ENCODE data around the gene C19orf53. TPM values are rescaled to one million over a fixed set of nuclear protein-coding genes. Genes with fewer than 3 reads are reported as not detected.
A peak's percentile ranks its signal among the peaks of the same experiment; 100 is the strongest.

The C19orf53 gene
- total RNA-seq, 1 donor from 2014 or later: 89.8 TPM

DNA sequence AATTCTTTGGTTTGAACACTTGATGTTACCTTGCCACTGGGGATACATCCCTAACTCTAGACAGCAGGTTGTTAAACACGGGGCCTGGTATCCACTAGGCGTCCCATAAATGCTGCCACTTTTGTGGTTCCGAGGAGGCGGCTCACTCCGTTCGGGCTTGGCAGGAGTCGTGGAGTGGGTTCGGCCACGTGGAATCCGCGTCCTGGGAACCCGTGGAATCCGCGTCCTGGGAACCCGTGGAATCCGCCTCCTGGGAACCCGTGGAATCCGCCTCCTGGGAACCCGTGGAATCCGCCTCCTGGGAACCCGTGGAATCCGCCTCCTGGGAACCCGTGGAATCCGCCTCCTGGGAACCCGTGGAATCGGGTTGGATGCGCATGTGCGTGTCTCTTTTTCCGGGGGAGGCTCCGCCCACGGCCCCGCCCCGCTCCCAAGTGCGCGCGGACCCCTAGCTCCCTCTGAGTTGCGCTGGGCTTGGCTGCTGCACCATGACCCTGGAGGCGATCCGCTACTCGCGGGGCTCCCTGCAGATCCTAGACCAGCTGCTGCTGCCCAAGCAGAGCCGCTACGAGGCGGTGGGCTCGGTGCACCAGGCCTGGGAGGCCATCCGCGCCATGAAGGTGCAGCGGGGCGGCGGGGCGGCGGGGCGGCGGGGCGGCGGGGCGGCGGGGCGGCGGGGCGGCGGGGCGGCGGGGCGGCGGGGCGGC, 10.0 kb upstream of the C19orf53 start, which contains the start of gene MRI1:
MRI1 (plus strand) TSS at position 422 of the 707 bp plus-strand sequence; CDS start at position 489, 67 bp downstream.
- Mint-ChIP-seq H3K9me3 (no peaks in the 10 kb centered on the region), H3K4me3 (peak within 1 kb of the TSS; percentile 93)

DNA sequence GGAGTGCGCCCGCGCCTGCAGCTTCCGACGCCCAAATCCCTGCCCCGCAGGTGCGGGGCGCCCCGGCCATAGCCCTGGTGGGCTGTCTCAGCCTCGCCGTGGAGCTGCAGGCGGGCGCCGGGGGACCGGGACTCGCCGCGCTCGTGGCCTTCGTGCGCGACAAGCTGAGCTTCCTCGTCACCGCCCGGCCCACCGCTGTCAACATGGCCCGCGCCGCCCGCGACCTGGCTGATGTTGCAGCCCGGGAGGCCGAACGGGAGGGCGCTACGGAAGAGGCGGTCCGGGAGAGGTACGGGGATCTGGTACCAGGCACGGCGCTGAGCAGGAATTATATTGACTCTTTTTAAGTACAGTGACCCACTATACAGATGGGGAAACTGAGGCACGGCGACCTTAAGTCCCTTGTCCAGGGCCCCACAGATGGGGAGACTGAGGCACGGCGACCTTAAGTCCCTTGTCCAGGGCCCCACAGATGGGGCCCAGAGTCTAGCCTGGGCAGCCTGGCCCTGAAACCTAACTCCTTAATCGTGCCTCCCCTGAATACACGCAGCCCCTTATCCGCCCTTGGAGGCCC, 9.3 kb upstream of the C19orf53 start:
- H3K36me3 Mint-ChIP-seq: peaks cover 4% of the 10 kb centered on the region
- peak overlapping the region; percentile 14 for H3K27ac Mint-ChIP-seq
- H3K4me1 Mint-ChIP-seq (ENCODE audit: unreplicated experiment): peaks cover 6% of the 10 kb centered on the region
- no peaks in the 10 kb centered on the region for H3K9me3 Mint-ChIP-seq
- TF ChIP-seq, protein P1, sequence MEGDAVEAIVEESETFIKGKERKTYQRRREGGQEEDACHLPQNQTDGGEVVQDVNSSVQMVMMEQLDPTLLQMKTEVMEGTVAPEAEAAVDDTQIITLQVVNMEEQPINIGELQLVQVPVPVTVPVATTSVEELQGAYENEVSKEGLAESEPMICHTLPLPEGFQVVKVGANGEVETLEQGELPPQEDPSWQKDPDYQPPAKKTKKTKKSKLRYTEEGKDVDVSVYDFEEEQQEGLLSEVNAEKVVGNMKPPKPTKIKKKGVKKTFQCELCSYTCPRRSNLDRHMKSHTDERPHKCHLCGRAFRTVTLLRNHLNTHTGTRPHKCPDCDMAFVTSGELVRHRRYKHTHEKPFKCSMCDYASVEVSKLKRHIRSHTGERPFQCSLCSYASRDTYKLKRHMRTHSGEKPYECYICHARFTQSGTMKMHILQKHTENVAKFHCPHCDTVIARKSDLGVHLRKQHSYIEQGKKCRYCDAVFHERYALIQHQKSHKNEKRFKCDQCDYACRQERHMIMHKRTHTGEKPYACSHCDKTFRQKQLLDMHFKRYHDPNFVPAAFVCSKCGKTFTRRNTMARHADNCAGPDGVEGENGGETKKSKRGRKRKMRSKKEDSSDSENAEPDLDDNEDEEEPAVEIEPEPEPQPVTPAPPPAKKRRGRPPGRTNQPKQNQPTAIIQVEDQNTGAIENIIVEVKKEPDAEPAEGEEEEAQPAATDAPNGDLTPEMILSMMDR (conservative IDR thresholded peaks at IDR 0.05): no peak
- H3K4me3 Mint-ChIP-seq: peak overlapping the region; percentile 93
- no peaks in the 10 kb centered on the region for H3K27me3 Mint-ChIP-seq
- DNase-seq (ENCODE audit: extremely low spot score, unreplicated experiment): no peak

More for the DNA sequence above, 10.0 kb upstream of the C19orf53 start, which contains the start of gene MRI1:
- peak; percentile 77 for DNase-seq (ENCODE audit: extremely low spot score, unreplicated experiment)
- Mint-ChIP-seq H3K27me3 (no peaks in the 10 kb centered on the region), H3K27ac (peak within 1 kb of the TSS; percentile 14), H3K36me3 (peaks cover 4% of the 10 kb centered on the region), H3K4me1 (ENCODE audit: unreplicated experiment) (peaks cover 6% of the 10 kb centered on the region)
- TF ChIP-seq, protein P1 (conservative IDR thresholded peaks at IDR 0.05): no peak

DNA sequence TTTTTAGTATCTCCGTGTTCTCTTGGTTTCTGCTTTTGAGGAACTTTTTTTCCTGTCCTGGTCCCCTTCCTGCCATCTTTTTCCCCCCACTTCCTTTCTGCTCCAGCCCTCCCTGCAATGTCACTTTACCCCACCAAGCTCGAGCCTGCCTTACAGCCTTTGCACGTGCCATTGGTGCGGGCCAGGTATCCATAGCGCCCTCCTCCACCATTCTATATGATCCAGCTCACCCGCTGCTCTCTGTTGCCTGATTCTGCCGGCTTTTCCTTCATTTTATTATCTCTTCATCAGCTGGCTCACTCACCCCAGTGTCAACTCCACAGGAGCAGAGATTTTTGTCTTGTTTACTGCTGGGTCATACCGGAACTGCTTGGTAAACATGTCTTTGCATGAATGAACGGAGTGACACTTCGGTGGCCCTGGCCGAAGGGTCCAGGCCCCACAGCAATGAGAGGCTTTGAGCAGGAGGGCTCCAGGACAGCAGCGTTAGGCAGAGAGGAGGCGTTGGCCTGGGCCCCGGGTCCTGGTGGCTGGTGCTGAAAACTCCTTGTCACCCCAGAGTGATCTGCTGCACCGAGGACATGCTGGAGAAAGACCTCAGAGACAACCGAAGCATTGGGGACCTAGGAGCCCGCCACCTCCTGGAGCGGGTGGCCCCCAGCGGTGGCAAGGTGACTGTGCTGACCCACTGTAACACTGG, 8.7 kb upstream of the C19orf53 start:
- DNase-seq (ENCODE audit: extremely low spot score, unreplicated experiment): no peak
- no peaks in the 10 kb centered on the region for H3K27me3 Mint-ChIP-seq
- peak overlapping the region; percentile 93 for H3K4me3 Mint-ChIP-seq
- H3K4me1 Mint-ChIP-seq (ENCODE audit: unreplicated experiment): peaks cover 6% of the 10 kb centered on the region
- no peaks in the 10 kb centered on the region for H3K9me3 Mint-ChIP-seq
- H3K27ac Mint-ChIP-seq: peak overlapping the region; percentile 14
- TF ChIP-seq, protein P1 (conservative IDR thresholded peaks at IDR 0.05): no peak
- H3K36me3 Mint-ChIP-seq: peaks cover 4% of the 10 kb centered on the region

DNA sequence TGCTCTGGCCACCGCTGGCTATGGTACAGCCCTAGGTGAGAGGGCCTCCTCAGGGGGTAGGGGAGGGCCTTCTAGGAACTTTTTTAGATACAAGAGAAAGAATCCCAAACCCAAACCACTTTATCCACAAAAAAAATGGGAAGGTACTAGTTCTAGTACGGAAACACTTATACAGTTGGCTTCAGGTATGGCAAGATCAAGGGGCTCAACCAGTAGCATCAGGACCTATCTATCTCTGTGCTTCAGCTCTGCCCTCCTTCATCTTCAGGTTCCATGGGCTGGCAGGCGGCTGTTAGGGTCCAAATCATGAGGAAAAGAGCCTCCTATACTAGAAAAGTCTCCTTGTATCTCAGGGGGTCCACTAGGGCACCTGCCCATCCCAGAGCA, 8.2 kb upstream of the C19orf53 start:
- Mint-ChIP-seq H3K36me3 (peaks cover 4% of the 10 kb centered on the region), H3K27me3 (no peaks in the 10 kb centered on the region), H3K9me3 (no peaks in the 10 kb centered on the region), H3K4me1 (ENCODE audit: unreplicated experiment) (peaks cover 6% of the 10 kb centered on the region), H3K4me3 (peak overlapping the region; percentile 93), H3K27ac (no peak overlapping the region)
- DNase-seq (ENCODE audit: extremely low spot score, unreplicated experiment): no peak
- TF ChIP-seq, protein P1 (conservative IDR thresholded peaks at IDR 0.05): no peak

DNA sequence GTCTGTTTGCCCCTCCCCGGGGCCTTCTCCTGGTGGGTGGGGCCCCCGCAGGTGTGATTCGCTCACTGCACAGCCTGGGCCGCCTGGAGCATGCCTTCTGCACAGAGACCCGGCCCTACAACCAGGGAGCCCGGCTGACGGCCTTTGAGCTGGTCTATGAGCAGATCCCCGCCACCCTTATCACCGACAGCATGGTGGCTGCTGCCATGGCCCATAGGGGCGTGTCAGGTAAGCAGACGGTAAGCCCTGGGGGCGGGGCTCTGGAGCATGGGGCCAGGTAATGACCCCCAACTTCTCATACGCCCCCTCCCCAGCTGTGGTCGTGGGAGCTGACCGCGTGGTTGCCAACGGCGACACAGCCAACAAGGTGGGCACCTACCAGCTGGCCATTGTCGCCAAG, 5.7 kb upstream of the C19orf53 start:
- peaks cover 6% of the 10 kb centered on the region for H3K4me1 Mint-ChIP-seq (ENCODE audit: unreplicated experiment)
- no peak for DNase-seq (ENCODE audit: extremely low spot score, unreplicated experiment)
- TF ChIP-seq, protein P1 (conservative IDR thresholded peaks at IDR 0.05): no peak
- no peaks in the 10 kb centered on the region for H3K9me3 Mint-ChIP-seq
- H3K4me3 Mint-ChIP-seq: no peak overlapping the region
- H3K36me3 Mint-ChIP-seq: peaks cover 4% of the 10 kb centered on the region
- no peak overlapping the region for H3K27ac Mint-ChIP-seq
- no peaks in the 10 kb centered on the region for H3K27me3 Mint-ChIP-seq
